ENCODE results near the gene FARP1.
A peak's percentile ranks its signal among the peaks of the same experiment; 100 is the strongest.

Gene FARP1

GRCh38 chr13:98142380-98143156 lies at the start of gene FARP1:
TSS of gene FARP1 (plus strand) at chr13:98143094. CDS start at chr13:98213243, 70,149 bp downstream.
- TF ChIP-seq NFIC (IDR thresholded peaks at IDR 0.05) (peak; percentile 33; the same call in 1 of the 2 replicates), EP300 (IDR thresholded peaks at IDR 0.05; ENCODE audit: borderline replicate concordance) (no peak; the same call in 1 of the 2 replicates), MAX (IDR thresholded peaks at IDR 0.05) (peak; percentile 87), TAF1 (IDR thresholded peaks at IDR 0.05; ENCODE audit: low read depth) (no peak), EGR1 (IDR thresholded peaks at IDR 0.05) (peak; percentile 75), ZBTB7A (IDR thresholded peaks at IDR 0.05; ENCODE audit: low read depth) (peak; percentile 91), RAD21 (IDR thresholded peaks at IDR 0.05; ENCODE audit: low read depth) (peak; percentile 40; the same call in 1 of the 2 replicates)

- TF ChIP-seq USF1 (IDR thresholded peaks at IDR 0.05) (no peak), TCF12 (IDR thresholded peaks at IDR 0.05; ENCODE audit: low read depth) (no peak), NFIC (IDR thresholded peaks at IDR 0.05) (no peak), TAF1 (IDR thresholded peaks at IDR 0.05; ENCODE audit: low read depth) (no peak), YY1 (IDR thresholded peaks at IDR 0.05; ENCODE audit: low read depth) (no peak), CREB1 (IDR thresholded peaks at IDR 0.05; ENCODE audit: low read depth) (no peak), RAD21 (IDR thresholded peaks at IDR 0.05; ENCODE audit: low read depth) (no peak)
Observed at GRCh38 chr13:98094678-98095266, 48.1 kb upstream of the FARP1 start.

GRCh38 chr13:98096059-98096458 lies 46.8 kb upstream of the FARP1 start:
- TF ChIP-seq NFIC (IDR thresholded peaks at IDR 0.05) (no peak), CREB1 (IDR thresholded peaks at IDR 0.05; ENCODE audit: low read depth) (no peak), RAD21 (IDR thresholded peaks at IDR 0.05; ENCODE audit: low read depth) (no peak), REST (IDR thresholded peaks at IDR 0.05; ENCODE audit: low read depth) (no peak), EGR1 (IDR thresholded peaks at IDR 0.05) (no peak), CEBPB (IDR thresholded peaks at IDR 0.05) (no peak), TEAD4 (IDR thresholded peaks at IDR 0.05) (no peak), TCF12 (IDR thresholded peaks at IDR 0.05; ENCODE audit: low read depth) (no peak), YY1 (IDR thresholded peaks at IDR 0.05; ENCODE audit: low read depth) (no peak), USF1 (IDR thresholded peaks at IDR 0.05) (no peak), ZBTB7A (IDR thresholded peaks at IDR 0.05; ENCODE audit: low read depth) (no peak), TAF1 (IDR thresholded peaks at IDR 0.05; ENCODE audit: low read depth) (no peak), EP300 (IDR thresholded peaks at IDR 0.05; ENCODE audit: borderline replicate concordance) (no peak), FOXM1 (IDR thresholded peaks at IDR 0.05; ENCODE audit: borderline replicate concordance, low read depth) (no peak), MAX (IDR thresholded peaks at IDR 0.05) (no peak)

- no peak for TF ChIP-seq TEAD4 (IDR thresholded peaks at IDR 0.05)
- TF ChIP-seq TCF12 (IDR thresholded peaks at IDR 0.05; ENCODE audit: low read depth): no peak
- TF ChIP-seq FOXM1 (IDR thresholded peaks at IDR 0.05; ENCODE audit: borderline replicate concordance, low read depth): no peak
- TF ChIP-seq EP300 (IDR thresholded peaks at IDR 0.05; ENCODE audit: borderline replicate concordance): no peak
- TF ChIP-seq ZBTB7A (IDR thresholded peaks at IDR 0.05; ENCODE audit: low read depth): no peak
- no peak for TF ChIP-seq USF1 (IDR thresholded peaks at IDR 0.05)
- TF ChIP-seq NFIC (IDR thresholded peaks at IDR 0.05): no peak
- TF ChIP-seq YY1 (IDR thresholded peaks at IDR 0.05; ENCODE audit: low read depth): no peak
- no peak for TF ChIP-seq RAD21 (IDR thresholded peaks at IDR 0.05; ENCODE audit: low read depth)
- no peak for TF ChIP-seq CREB1 (IDR thresholded peaks at IDR 0.05; ENCODE audit: low read depth)
- TF ChIP-seq TAF1 (IDR thresholded peaks at IDR 0.05; ENCODE audit: low read depth): no peak
- TF ChIP-seq EGR1 (IDR thresholded peaks at IDR 0.05): no peak
- no peak for TF ChIP-seq MAX (IDR thresholded peaks at IDR 0.05)
- no peak for TF ChIP-seq CEBPB (IDR thresholded peaks at IDR 0.05)
- no peak for TF ChIP-seq REST (IDR thresholded peaks at IDR 0.05; ENCODE audit: low read depth)
Observed at GRCh38 chr13:98097749-98098148, 45.1 kb upstream of the FARP1 start.
